Spleen (tissue), 7 donors: ENCODE measurements around the gene ALK.

Source experiments
- CTCF ChIP-seq, 11 experiments: fragments of 200-600 bp in 7 of 11; fragments of 450-650 bp in 4 of 11; sonication (generic) in 4 of 11; IDR thresholded peaks in 8 of 11; conservative IDR thresholded peaks in 3 of 11; 1 replicate in 7 of 11; 2 replicates in 4 of 11; pipeline versions ENCODE4 v1.4.0 to v1.8.0; 2016 to 2021; ENCODE audit warnings: antibody characterized with exemption in 11 of 11, inconsistent platforms in 4 of 11, mild to moderate bottlenecking in 1 of 11
- POLR2A ChIP-seq, 3 donors: fragments of 450-650 bp; IDR thresholded peaks; one replicate each; pipeline ENCODE4 v1.5.1; 2017; ENCODE audit warnings: antibody characterized with exemption in 3 of 3, mild to moderate bottlenecking in 1 of 3
- POLR2AphosphoS5 ChIP-seq, 3 donors: sonication (generic); formaldehyde crosslinking; IDR thresholded peaks; one replicate each; pipeline ENCODE4 v1.5.1; 2017; ENCODE audit warnings: antibody characterized with exemption in 3 of 3
- donor health status: DM: no; HTN: no; CAD: no; lungs with moderate emphysema.
- donor health status: DM: no; HTN: no; CAD: no.
- donor health status: DM: no; HTN: no; CAD: no.

GRCh38 chr2:29343830-29344229 is 577.6 kb downstream of the ALK start:
- TF ChIP-seq CTCF (IDR thresholded peaks at IDR 0.05 in 8 of 11, conservative IDR thresholded peaks at IDR 0.05 in 3 of 11) (no peak), POLR2A (IDR thresholded peaks at IDR 0.05) (no peak), POLR2AphosphoS5 (IDR thresholded peaks at IDR 0.05) (no peak)
